Measurements from ENCODE around the gene D2HGDH.

DNA sequence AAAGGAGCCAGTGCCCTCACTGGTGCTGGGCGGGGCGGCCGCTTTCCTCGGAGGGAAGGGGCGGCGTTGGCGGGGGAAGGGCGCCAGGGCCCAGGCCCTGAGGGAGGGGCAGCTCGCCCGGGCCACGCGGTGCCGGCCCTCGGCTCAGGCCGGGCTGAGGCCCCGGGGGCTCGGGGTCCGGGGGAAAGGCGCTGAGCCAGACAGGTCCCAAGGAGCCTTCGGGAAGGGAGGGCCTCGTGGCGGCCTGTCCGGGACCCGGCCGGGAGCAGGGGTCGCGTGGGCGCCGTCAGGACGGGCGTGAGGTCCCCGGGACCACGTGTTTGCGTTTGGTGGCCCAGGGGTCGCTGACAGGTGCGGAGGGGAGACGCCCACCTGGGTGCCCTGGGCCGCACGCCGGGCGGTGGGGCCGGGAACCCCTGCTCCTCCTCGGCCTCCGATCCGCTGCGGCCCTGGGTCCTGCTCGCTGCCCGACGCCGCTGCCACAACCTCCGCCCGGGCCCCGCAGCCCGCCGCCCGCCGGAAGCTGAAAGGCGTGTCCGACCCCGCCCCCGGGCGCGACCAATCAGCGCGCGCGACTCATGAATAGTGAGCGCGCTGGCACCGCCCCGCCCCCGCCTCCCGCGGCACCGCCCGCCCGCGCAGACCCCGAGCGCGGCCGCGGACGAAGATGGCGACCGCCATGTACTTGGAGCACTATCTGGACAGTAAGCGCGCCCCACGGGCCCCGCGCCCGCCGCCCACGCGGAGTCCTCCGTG is 32.9 kb upstream of the D2HGDH start, which contains the start of gene ING5:
- TF ChIP-seq EP300 (IDR thresholded peaks at IDR 0.05) (no peak), POLR2A (IDR thresholded peaks at IDR 0.05) (peak in 1 of 2 donors; percentile 76)

Measured in suprapubic skin (tissue), 2 donors.